Measurements from ENCODE around the gene DCLK1.

DNA sequence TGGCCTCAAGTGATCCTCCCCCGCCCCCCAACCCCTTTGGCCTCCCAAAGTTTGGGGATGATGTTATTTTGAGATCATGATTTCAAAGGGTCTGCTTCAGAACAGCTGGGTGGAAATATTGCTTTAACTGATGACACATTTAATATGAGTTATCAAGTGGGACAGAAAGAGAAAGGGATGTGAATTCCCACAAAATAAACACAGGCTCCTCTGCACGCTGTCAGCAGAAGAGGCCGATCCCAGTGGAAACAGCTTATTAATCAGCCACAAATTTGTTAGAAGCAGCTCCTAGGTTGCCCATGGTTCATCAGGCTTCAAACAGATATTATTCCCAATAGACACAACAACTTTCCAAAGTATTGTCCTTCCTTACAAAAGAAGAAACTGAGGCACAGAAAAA is 4.7 kb downstream of the DCLK1 start:
- TF ChIP-seq, protein P1, sequence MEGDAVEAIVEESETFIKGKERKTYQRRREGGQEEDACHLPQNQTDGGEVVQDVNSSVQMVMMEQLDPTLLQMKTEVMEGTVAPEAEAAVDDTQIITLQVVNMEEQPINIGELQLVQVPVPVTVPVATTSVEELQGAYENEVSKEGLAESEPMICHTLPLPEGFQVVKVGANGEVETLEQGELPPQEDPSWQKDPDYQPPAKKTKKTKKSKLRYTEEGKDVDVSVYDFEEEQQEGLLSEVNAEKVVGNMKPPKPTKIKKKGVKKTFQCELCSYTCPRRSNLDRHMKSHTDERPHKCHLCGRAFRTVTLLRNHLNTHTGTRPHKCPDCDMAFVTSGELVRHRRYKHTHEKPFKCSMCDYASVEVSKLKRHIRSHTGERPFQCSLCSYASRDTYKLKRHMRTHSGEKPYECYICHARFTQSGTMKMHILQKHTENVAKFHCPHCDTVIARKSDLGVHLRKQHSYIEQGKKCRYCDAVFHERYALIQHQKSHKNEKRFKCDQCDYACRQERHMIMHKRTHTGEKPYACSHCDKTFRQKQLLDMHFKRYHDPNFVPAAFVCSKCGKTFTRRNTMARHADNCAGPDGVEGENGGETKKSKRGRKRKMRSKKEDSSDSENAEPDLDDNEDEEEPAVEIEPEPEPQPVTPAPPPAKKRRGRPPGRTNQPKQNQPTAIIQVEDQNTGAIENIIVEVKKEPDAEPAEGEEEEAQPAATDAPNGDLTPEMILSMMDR (IDR thresholded peaks at IDR 0.05) = no peak
- no peak for TF ChIP-seq POLR2A (IDR thresholded peaks at IDR 0.05)

All from adrenal gland (tissue), 5 donors.